ENCODE measurements around the gene SCUBE3.

- no peak for TF ChIP-seq REST (IDR thresholded peaks at IDR 0.05; ENCODE audit: low read depth)
- TF ChIP-seq POLR2A (IDR thresholded peaks at IDR 0.05; ENCODE audit: borderline replicate concordance, extremely low read depth, insufficient read depth, insufficient read length): no peak
- TF ChIP-seq POLR2AphosphoS5 (IDR thresholded peaks at IDR 0.05; ENCODE audit: low read depth, low read length): no peak
- TF ChIP-seq CTCF (IDR thresholded peaks at IDR 0.05 in 2 of 3, conservative IDR thresholded peaks at IDR 0.05 in 1 of 3; ENCODE audit: borderline replicate concordance in 1 of 3, insufficient read depth in 1 of 3, low read depth in 2 of 3, low read length in 2 of 3): no peak
- TF ChIP-seq ATF3 (IDR thresholded peaks at IDR 0.05): no peak
- TF ChIP-seq JUND (IDR thresholded peaks at IDR 0.05): no peak
- TF ChIP-seq CBX3 (IDR thresholded peaks at IDR 0.05; ENCODE audit: low read depth): no peak
- TF ChIP-seq EZH2 (IDR thresholded peaks at IDR 0.05): no peak
- no peak for TF ChIP-seq SP1 (IDR thresholded peaks at IDR 0.05; ENCODE audit: low read depth)
- TF ChIP-seq RAD21 (IDR thresholded peaks at IDR 0.05; ENCODE audit: low read depth): no peak
- TF ChIP-seq ELF1 (IDR thresholded peaks at IDR 0.05; ENCODE audit: borderline replicate concordance, low read depth): no peak
- TF ChIP-seq YY1 (IDR thresholded peaks at IDR 0.05; ENCODE audit: extremely low read depth, insufficient replicate concordance, low read depth, low read length): no peak
- TF ChIP-seq EZH2phosphoT487 (IDR thresholded peaks at IDR 0.05; ENCODE audit: borderline replicate concordance): no peak
Observed at GRCh38 chr6:35230498-35230897, 16.7 kb downstream of the SCUBE3 start.

All from HCT116 (cell line).